ENCODE data around the gene INPP5B. TPM values are rescaled to one million over a fixed set of nuclear protein-coding genes. Genes with fewer than 3 reads are reported as not detected.

INPP5B gene
- total RNA-seq, 1 experiment from 2014 or later = 18.8 TPM

DNA sequence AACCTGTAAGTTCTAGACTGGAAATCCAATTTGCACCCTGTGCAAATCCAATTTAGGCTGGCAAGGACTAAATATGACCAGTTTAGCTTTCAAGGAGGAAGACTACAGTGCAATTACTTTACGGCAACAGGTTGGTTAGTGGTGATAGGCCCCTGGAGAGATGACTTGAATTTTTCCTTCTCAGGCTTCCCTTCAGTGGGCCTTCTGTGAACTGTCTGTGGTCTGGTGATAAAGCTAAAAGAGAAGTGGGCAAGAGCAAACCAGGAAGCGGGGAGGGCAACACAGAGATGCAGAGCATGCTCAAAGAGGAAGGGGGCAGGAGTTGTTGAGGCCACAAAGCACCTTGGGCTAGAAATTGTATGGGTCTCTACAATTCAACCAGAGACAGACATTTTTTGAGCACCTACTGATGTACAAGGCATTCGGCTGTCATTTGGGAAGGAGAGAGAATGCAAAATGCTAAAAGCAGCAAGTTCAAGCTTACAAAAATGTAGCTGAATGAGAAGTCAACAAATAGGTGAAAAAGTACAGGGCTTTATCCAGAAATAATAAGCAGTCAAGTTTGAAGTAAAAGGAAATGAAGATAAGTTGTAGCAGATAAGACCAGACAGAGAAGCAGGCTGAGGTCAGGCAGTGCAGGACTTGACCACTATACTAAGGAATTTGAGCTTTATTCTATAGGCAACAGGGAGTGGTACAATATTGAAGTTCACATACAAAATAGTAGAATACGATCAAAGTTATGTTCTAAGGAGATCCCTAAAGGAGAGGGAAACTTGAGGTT lies 23.9 kb downstream of the INPP5B start:
- no peaks in the 10 kb centered on the region for H3K27me3 Mint-ChIP-seq (ENCODE audit: insufficient read depth, unreplicated experiment)
- H3K4me3 Mint-ChIP-seq (ENCODE audit: unreplicated experiment) = no peak overlapping the region
- Histone ChIP-seq H3K4me1 (no peaks in the 10 kb centered on the region), H3K27me3 (replicated peaks; ENCODE audit: control insufficient read depth, insufficient read depth, low read length) (no peaks in the 10 kb centered on the region), H3K36me3 (ENCODE audit: control insufficient read depth, insufficient read depth, low read length) (no peaks in the 10 kb centered on the region), H3K4me3 (ENCODE audit: low read depth, low read length) (no peak overlapping the region), H3K9me3 (no peaks in the 10 kb centered on the region)
- no TSS peak for BruUV-seq (replicated peaks)
- TF ChIP-seq, protein P1, sequence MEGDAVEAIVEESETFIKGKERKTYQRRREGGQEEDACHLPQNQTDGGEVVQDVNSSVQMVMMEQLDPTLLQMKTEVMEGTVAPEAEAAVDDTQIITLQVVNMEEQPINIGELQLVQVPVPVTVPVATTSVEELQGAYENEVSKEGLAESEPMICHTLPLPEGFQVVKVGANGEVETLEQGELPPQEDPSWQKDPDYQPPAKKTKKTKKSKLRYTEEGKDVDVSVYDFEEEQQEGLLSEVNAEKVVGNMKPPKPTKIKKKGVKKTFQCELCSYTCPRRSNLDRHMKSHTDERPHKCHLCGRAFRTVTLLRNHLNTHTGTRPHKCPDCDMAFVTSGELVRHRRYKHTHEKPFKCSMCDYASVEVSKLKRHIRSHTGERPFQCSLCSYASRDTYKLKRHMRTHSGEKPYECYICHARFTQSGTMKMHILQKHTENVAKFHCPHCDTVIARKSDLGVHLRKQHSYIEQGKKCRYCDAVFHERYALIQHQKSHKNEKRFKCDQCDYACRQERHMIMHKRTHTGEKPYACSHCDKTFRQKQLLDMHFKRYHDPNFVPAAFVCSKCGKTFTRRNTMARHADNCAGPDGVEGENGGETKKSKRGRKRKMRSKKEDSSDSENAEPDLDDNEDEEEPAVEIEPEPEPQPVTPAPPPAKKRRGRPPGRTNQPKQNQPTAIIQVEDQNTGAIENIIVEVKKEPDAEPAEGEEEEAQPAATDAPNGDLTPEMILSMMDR (IDR thresholded peaks at IDR 0.05; ENCODE audit: insufficient read depth in 1 of 2, low read depth in 1 of 2, low read length in 1 of 2, severe bottlenecking in 1 of 2, unreplicated experiment in 1 of 2) = no peak
- no peaks in the 10 kb centered on the region for H3K9me3 Mint-ChIP-seq (ENCODE audit: unreplicated experiment)
- H3K27ac Mint-ChIP-seq (ENCODE audit: unreplicated experiment) = peak overlapping the region; percentile 19
- H3K4me1 Mint-ChIP-seq (ENCODE audit: low read depth, unreplicated experiment) = no peaks in the 10 kb centered on the region
- POLR2A ChIA-PET = no interaction called here
- DNase-seq = no peak
- no peaks in the 10 kb centered on the region for H3K36me3 Mint-ChIP-seq (ENCODE audit: insufficient read depth, unreplicated experiment)
- intact Hi-C loops (cut with micrococcal nuclease; ENCODE audit: unreplicated experiment) = no loop called here
- CTCF ChIA-PET = no interaction called here

DNA sequence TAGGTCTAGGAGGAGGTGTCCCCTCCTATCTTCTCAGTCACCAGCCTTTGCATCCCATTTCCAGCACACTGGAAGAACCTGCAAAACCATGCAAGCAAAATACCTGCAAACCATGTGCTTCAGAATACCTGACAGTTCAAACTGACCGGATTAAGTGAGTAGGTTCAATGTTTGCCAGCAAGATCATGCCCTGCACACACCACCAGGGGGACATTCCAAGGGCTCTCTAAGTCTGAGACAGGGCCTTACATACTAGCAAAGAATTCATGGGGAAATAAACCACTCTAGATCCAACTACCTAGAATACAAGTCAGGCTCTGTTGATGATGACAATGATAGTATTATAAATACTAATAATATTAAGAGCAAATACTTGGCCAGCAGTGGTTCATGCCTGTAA lies 27.6 kb downstream of the INPP5B start:
- Histone ChIP-seq H3K36me3 (ENCODE audit: control insufficient read depth, insufficient read depth, low read length) (no peaks in the 10 kb centered on the region), H3K9me3 (no peaks in the 10 kb centered on the region), H3K4me1 (no peaks in the 10 kb centered on the region), H3K27me3 (replicated peaks; ENCODE audit: control insufficient read depth, insufficient read depth, low read length) (no peaks in the 10 kb centered on the region), H3K4me3 (ENCODE audit: low read depth, low read length) (no peak overlapping the region)
- Mint-ChIP-seq H3K4me1 (ENCODE audit: low read depth, unreplicated experiment) (no peaks in the 10 kb centered on the region), H3K27ac (ENCODE audit: unreplicated experiment) (no peak overlapping the region), H3K36me3 (ENCODE audit: insufficient read depth, unreplicated experiment) (no peaks in the 10 kb centered on the region), H3K9me3 (ENCODE audit: unreplicated experiment) (no peaks in the 10 kb centered on the region), H3K4me3 (ENCODE audit: unreplicated experiment) (no peak overlapping the region), H3K27me3 (ENCODE audit: insufficient read depth, unreplicated experiment) (no peaks in the 10 kb centered on the region)
- no TSS peak for BruUV-seq (replicated peaks)
- POLR2A ChIA-PET = no interaction called here
- TF ChIP-seq, protein P1 (IDR thresholded peaks at IDR 0.05; ENCODE audit: insufficient read depth in 1 of 2, low read depth in 1 of 2, low read length in 1 of 2, severe bottlenecking in 1 of 2, unreplicated experiment in 1 of 2) = peak; percentile 13 to 49
- CTCF ChIA-PET = no interaction called here
- intact Hi-C loops (cut with micrococcal nuclease; ENCODE audit: unreplicated experiment) = no loop called here
- peak; percentile 23 to 35 for DNase-seq

DNA sequence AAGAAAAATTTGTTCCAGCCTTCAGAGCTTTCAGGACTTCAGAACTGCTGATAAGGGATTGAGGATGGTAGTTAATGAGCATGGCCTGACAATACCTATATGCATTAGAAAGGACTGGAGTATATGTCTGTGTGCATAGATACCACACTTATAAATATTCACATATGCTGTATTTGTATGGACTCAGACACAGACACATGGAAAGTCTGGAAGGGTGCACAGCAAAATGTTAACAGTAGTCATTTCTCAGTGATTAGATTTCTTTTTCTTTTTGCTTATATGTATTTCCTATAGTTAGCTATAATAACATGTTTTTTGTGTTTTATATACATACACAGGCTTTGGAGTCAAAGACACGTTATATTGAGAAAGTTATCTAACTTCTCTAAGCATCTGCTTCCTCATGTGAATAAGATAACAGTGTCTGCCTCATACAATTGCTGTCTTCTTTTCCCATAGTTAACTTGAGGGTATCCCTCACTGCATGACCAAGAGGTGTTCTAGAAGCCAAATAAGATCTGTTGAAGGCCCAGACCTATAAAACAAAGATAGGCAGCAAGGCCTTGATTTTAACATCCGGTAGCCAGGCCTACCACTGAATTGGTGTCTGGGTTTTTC lies 31.3 kb downstream of the INPP5B start:
- ChIA-PET POLR2A (no interaction called here), CTCF (no interaction called here)
- Mint-ChIP-seq H3K4me1 (ENCODE audit: low read depth, unreplicated experiment) (no peaks in the 10 kb centered on the region), H3K36me3 (ENCODE audit: insufficient read depth, unreplicated experiment) (no peaks in the 10 kb centered on the region), H3K9me3 (ENCODE audit: unreplicated experiment) (no peaks in the 10 kb centered on the region), H3K27me3 (ENCODE audit: insufficient read depth, unreplicated experiment) (no peaks in the 10 kb centered on the region), H3K4me3 (ENCODE audit: unreplicated experiment) (no peak overlapping the region), H3K27ac (ENCODE audit: unreplicated experiment) (no peak overlapping the region)
- no peaks in the 10 kb centered on the region for H3K36me3 ChIP-seq (ENCODE audit: control insufficient read depth, insufficient read depth, low read length)
- H3K27me3 ChIP-seq (replicated peaks; ENCODE audit: control insufficient read depth, insufficient read depth, low read length) = no peaks in the 10 kb centered on the region
- H3K4me3 ChIP-seq (ENCODE audit: low read depth, low read length) = no peak overlapping the region
- intact Hi-C loops (cut with micrococcal nuclease; ENCODE audit: unreplicated experiment) = no loop called here
- BruUV-seq (replicated peaks) = no TSS peak
- no peaks in the 10 kb centered on the region for H3K4me1 ChIP-seq
- DNase-seq = no peak
- TF ChIP-seq, protein P1 (IDR thresholded peaks at IDR 0.05; ENCODE audit: insufficient read depth in 1 of 2, low read depth in 1 of 2, low read length in 1 of 2, severe bottlenecking in 1 of 2, unreplicated experiment in 1 of 2) = no peak
- no peaks in the 10 kb centered on the region for H3K9me3 ChIP-seq
